Measurements from ENCODE around the gene AUP1. TPM values are rescaled to one million over a fixed set of nuclear protein-coding genes. Genes with fewer than 3 reads are reported as not detected.

The AUP1 gene
- total and polyA plus RNA-seq, 9 of the 15 experiments (the other 6 are each of a cell fraction or from before 2014, with no cell fraction given) = 70.7 to 245 (median 165) TPM

- no peak for TF ChIP-seq PBX2 (CRISPR knock-in tag; IDR thresholded peaks at IDR 0.05; ENCODE audit: low read depth)
- TF ChIP-seq PBX2 (tag; conservative IDR thresholded peaks at IDR 0.05; ENCODE audit: low read depth) = peak; percentile 53; the same call in 1 of the 2 replicates
- TF ChIP-seq ZNF318 (IDR thresholded peaks at IDR 0.05; ENCODE audit: borderline replicate concordance in 1 of 2, low read depth in 1 of 2) = no peak
- TF ChIP-seq ARID2 (IDR thresholded peaks at IDR 0.05) = no peak
- TF ChIP-seq ZNF165 (CRISPR knock-in tag; IDR thresholded peaks at IDR 0.05; ENCODE audit: borderline replicate concordance) = no peak
- no peak for TF ChIP-seq HNRNPK (IDR thresholded peaks at IDR 0.05; ENCODE audit: low read depth, low read length, poor library complexity, severe bottlenecking)
- no peak for TF ChIP-seq FOXK1 (CRISPR knock-in tag; IDR thresholded peaks at IDR 0.05; ENCODE audit: borderline replicate concordance)
Observed at GRCh38 chr2:74501335-74502071, 28.0 kb downstream of the AUP1 start (continued).

Data from K562 (cell line).